Body of pancreas (tissue), 4 donors: ENCODE results near the gene TAAR6. TPM values are rescaled to one million over a fixed set of nuclear protein-coding genes. Genes with fewer than 3 reads are reported as not detected.

ENCODE experiments used
- ATAC-seq: fragments of 150-250 bp; one replicate; pipeline ENCODE4 v1.9.1; 2016
- DNase-seq, 4 donors: peaks; one replicate each; pipeline ENCODE4 v3.0.0-alpha.2; 2019
- H3K27ac ChIP-seq, 4 donors: fragments of 200-600 bp; sonication (generic); 1 replicate in 3 of 4; 2 replicates in 1 of 4; pipeline versions ENCODE4 v1.5.1 to v1.6.1; 2016 to 2019; ENCODE audit warnings: mild to moderate bottlenecking in 1 of 4, mixed read lengths in 1 of 4, moderate library complexity in 1 of 4
- H3K27me3 ChIP-seq, 2 donors: fragments of 200-600 bp; sonication (generic); one replicate each; pipeline ENCODE4 v1.6.0; 2016; ENCODE audit warnings: mild to moderate bottlenecking in 1 of 2
- H3K36me3 ChIP-seq, 2 donors: fragments of 200-600 bp; sonication (generic); replicated peaks in 1 of 2; 2 replicates each; pipeline ENCODE4 v1.5.1; 2016; ENCODE audit warnings: low read depth in 2 of 2; ENCODE audit not compliant: insufficient read depth in 1 of 2
- H3K4me1 ChIP-seq: fragments of 200-600 bp; sonication (generic); one replicate; pipeline ENCODE4 v1.6.0; 2016
- H3K4me3 ChIP-seq, 2 donors: fragments of 200-600 bp; sonication (generic); 1 replicate in 1 of 2; 2 replicates in 1 of 2; pipeline ENCODE4 v1.5.1; 2016 to 2019
- H3K9me3 ChIP-seq, 3 donors: fragments of 200-600 bp; sonication (generic); 1 replicate in 2 of 3; 2 replicates in 1 of 3; pipeline ENCODE4 v1.5.1; 2016
- CTCF ChIP-seq, 7 experiments: fragments of 450-650 bp in 4 of 7; fragments of 200-600 bp in 3 of 7; sonication (generic) in 3 of 7; IDR thresholded peaks; one replicate each; pipeline ENCODE4 v1.5.1; 2016 to 2019; ENCODE audit warnings: antibody characterized with exemption in 7 of 7
- POLR2A ChIP-seq, 3 donors: fragments of 450-650 bp; IDR thresholded peaks; one replicate each; pipeline ENCODE4 v1.6.1; 2016; ENCODE audit warnings: antibody characterized with exemption in 3 of 3, mild to moderate bottlenecking in 2 of 3
- WGBS, 2 donors: methylation state at CpG; one replicate each; pipeline ENCODE4 v1.1.5; 2017; 5-methylcytosine and 5-hydroxymethylcytosine counted together
- intact Hi-C: fragments of 100-400 bp; cut with DNase I; formaldehyde crosslinking; loops from one replicate; pipeline ENCODE4 v1.15.1; 2023
- small RNA-seq: library from RNA; depleted of rRNA; stranded (forward); fragments of <200 nt; gene quantifications from one replicate; pipeline ENCODE3, GENCODE V24; 2016
- total RNA-seq, 2 donors: library from RNA; depleted of rRNA; stranded (reverse); fragments of >200 nt; gene quantifications; one replicate each; pipeline ENCODE4 v1.1.0, GENCODE V29; 2016

TAAR6 gene
- total RNA-seq, 2 donors from 2014 or later = not detected

DNA sequence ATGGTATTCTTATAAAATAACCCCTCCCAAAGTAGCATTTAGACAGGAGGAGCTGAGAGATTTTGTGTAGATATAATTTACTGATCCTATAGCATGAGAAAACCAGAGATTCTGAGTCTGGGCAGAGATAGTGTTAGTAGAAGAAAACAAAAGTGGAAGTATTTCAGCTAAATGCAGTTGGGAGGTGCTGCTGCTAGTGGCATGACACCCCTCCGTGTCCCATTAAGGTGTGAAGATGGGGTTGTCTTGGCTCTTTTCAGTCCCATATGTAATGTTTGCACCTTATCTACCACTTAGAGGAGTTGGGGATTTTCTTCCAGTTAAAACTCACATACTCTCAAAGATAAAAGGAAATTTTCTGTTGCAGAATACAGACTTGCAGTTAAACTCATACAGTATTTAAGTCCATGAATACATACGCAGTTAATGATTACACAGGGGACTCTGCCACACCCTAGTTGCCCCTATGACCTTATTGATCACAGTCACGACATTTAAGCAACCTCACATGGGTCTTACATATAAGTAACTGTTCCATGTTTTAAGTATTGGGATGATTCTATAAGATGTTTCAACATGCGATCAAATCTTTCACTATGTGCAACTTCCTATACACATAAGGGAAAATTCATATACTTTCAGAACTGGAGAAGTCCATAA lies 42.5 kb downstream of the TAAR6 start:
- no peak overlapping the region for H3K4me3 ChIP-seq
- H3K4me1 ChIP-seq = peaks cover 9% of the 10 kb centered on the region
- TF ChIP-seq CTCF (IDR thresholded peaks at IDR 0.05) = no peak
- no peak for TF ChIP-seq POLR2A (IDR thresholded peaks at IDR 0.05)
- no peak overlapping the region for H3K27ac ChIP-seq
- intact Hi-C loops = no loop called here
- H3K36me3 ChIP-seq = no peaks in the 10 kb centered on the region
- no peaks in the 10 kb centered on the region for H3K27me3 ChIP-seq
- ATAC-seq (no peak), DNase-seq (no peak)
- WGBS, 2 donors = 37 to 49% methylated on average over 3 to 4 of the region's 4 CpGs
- H3K9me3 ChIP-seq = no peaks in the 10 kb centered on the region

GRCh38 chr6:132614554-132614953 lies 44.4 kb downstream of the TAAR6 start:
- DNase-seq (no peak), ATAC-seq (no peak)
- intact Hi-C loops = no loop called here
- no peak overlapping the region for H3K27ac ChIP-seq
- H3K4me3 ChIP-seq = no peak overlapping the region
- no peaks in the 10 kb centered on the region for H3K9me3 ChIP-seq
- H3K4me1 ChIP-seq = no peaks in the 10 kb centered on the region
- H3K36me3 ChIP-seq = no peaks in the 10 kb centered on the region
- 79 to 88% methylated on average over 6 to 7 of the region's 7 CpGs for WGBS, 2 donors
- H3K27me3 ChIP-seq = no peaks in the 10 kb centered on the region
- no peak for TF ChIP-seq CTCF (IDR thresholded peaks at IDR 0.05)
- TF ChIP-seq POLR2A (IDR thresholded peaks at IDR 0.05) = no peak

DNA sequence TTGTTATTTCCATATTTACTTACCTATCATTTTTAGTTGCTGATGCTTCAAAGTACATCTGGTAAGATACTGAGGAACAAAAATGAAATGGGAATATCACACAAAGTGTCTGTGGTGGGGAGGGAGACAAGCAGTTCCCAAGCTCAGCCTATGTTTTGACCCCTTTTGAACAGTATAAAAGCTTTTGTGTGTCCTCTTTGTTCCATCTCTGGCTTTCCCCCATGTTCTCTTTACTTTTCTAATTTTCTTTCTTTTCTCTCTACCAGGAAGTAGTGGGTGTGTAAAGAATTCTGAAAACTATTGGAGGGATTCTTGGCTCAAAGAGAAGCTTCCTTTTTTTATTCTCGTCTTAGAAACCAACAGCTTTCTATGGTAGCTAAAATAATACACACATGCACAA lies 46.6 kb downstream of the TAAR6 start:
- H3K27ac ChIP-seq = no peak overlapping the region
- WGBS, 2 donors = 46 to 50% methylated on average over 1 of the region's 1 CpG
- no peaks in the 10 kb centered on the region for H3K36me3 ChIP-seq
- no peaks in the 10 kb centered on the region for H3K9me3 ChIP-seq
- ATAC-seq (no peak), DNase-seq (no peak)
- TF ChIP-seq POLR2A (IDR thresholded peaks at IDR 0.05) = no peak
- no peak for TF ChIP-seq CTCF (IDR thresholded peaks at IDR 0.05)
- no peaks in the 10 kb centered on the region for H3K4me1 ChIP-seq
- intact Hi-C loops = no loop called here
- no peak overlapping the region for H3K4me3 ChIP-seq
- no peaks in the 10 kb centered on the region for H3K27me3 ChIP-seq

Small RNA genes within 50 kb of the gene (small RNA-seq; reads per million reads assigned to genes)
- not detected for gene TAAR7P

Other genes with a start within 250 kb of the TAAR6 start
- gene MOXD1, start 168.8 kb upstream of the TAAR6 start, total RNA-seq = 1 to 10 TPM in 1 of 2 donors, under 1 TPM in 1; 0.66 to 3.9 TPM
- 10 to 100 TPM; 13.5 to 24.6 TPM for gene STX7, start 57.2 kb upstream of the TAAR6 start, total RNA-seq
- gene TAAR9, start 32.0 kb upstream of the TAAR6 start, total RNA-seq = not detected
- gene TAAR8, start 17.6 kb upstream of the TAAR6 start, total RNA-seq = not detected
- not detected for gene TAAR5, start 19.4 kb downstream of the TAAR6 start, total RNA-seq
- not detected for gene TAAR2, start 54.0 kb downstream of the TAAR6 start, total RNA-seq
- not detected for gene TAAR1, start 88.9 kb downstream of the TAAR6 start, total RNA-seq
- 1 to 10 TPM in 1 of 2 donors, not detected in 1; 1.3 TPM for gene VNN1, start 143.7 kb downstream of the TAAR6 start, total RNA-seq
- 1 to 10 TPM in 1 of 2 donors, not detected in 1; 1.6 TPM for gene VNN2, start 187.6 kb downstream of the TAAR6 start, total RNA-seq
- 1 to 10 TPM; 7.3 to 9.9 TPM for gene SLC18B1, start 228.3 kb downstream of the TAAR6 start, total RNA-seq
- 100 to 1,000 TPM; 660 to 698 TPM for gene RPS12, start 244.2 kb downstream of the TAAR6 start, total RNA-seq